ENCODE data around the gene LBHD2. TPM values are rescaled to one million over a fixed set of nuclear protein-coding genes. Genes with fewer than 3 reads are reported as not detected.
A peak's percentile ranks its signal among the peaks of the same experiment; 100 is the strongest.
"Not testable (repeated sequence)": the region's sequence is repeated elsewhere in the genome, so short reads cannot be mapped to it uniquely, and the experiment has no call there.

Gene LBHD2
- polyA plus RNA-seq, 1 of the 3 experiments (the other 2 are of a cell fraction): not detected

DNA sequence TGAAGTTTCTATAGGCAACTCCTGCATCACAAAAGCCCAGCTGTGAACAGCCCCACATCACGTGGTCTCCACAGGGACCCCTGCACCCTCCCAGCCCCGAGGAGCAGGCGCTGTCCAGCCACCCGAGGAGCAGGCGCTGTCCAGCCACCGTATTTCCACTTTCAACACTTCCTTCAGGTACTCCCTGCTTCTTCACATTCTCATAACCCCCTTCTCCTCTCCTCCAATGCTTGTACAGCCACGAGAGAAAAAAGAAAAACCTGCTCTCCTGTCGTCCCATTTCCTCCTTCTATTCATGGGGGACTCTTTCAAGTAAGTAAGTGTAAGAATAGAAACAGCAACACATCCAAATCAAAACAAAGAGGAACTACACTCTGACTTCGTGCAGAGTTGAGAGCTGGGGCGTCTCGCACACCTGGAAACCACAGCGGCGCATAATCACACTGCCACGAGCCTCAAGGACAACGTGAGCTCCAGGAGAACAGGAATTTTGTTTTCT lies 38.6 kb upstream of the LBHD2 start:
- CTCF ChIA-PET: interaction anchor here (3.3 kb wide), 1 partner anchor 11 kb away, joined by 12 read pairs; the partner anchor contains the start of gene CDC42BPB
- no peaks in the 10 kb centered on the region for H3K27me3 ChIP-seq (ENCODE audit: insufficient read depth)
- no peak for DNase-seq

DNA sequence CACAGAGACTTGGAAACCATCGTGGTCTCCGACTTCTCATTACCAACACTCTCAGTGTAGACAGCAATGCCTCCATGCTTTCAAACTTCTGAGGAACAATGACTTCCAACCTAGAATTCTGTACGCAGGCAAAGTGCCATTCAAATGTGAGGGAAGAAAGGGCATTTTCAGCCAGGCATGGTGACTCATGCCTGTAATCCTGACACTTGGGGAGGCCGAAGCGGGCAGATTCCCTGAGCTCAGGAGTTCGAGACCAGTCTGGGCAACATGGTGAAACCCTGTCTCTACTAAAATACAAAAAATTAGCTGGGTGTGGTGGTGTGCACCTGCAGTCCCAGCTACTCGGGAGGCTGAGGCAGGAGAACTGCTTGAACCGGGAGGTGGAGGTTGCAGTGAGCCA lies 36.6 kb upstream of the LBHD2 start:
- DNase-seq; H3F3A ChIP-seq (replicated peaks; ENCODE audit: insufficient read depth); H3K36me3 ChIP-seq (replicated peaks in 1 of 2; ENCODE audit: control insufficient read depth in 1 of 2, insufficient read depth in 2 of 2, low read length in 1 of 2); H2AFZ ChIP-seq (ENCODE audit: low read depth); H3K9me3 ChIP-seq; H3K4me3 ChIP-seq (ENCODE audit: low read depth in 2 of 2, low read length in 1 of 2); H3K4me1 ChIP-seq (ENCODE audit: control insufficient read depth in 1 of 2, insufficient read depth in 2 of 2, low read depth in 1 of 2, low read length in 1 of 2); H3K27ac ChIP-seq (ENCODE audit: low read depth in 2 of 2, low read length in 1 of 2); H3K4me2 ChIP-seq; H3K9ac ChIP-seq; POLR2A ChIA-PET; H3K27me3 ChIP-seq (ENCODE audit: insufficient read depth); H3K9me2 ChIP-seq: not testable (repeated sequence)
- H3K79me2 ChIP-seq (ENCODE audit: insufficient read depth): peaks cover 100% of the 10 kb centered on the region
- WGBS (ENCODE audit: low lambda C conversion rate): 89% methylated on average over 5 of the region's 8 CpGs
- CTCF ChIA-PET: interaction anchor here (0.7 to 2.1 kb wide), 4 partner anchors 9 to 244 kb away, joined by 3 to 6 read pairs (median 3); no protein-coding TSS in a partner anchor
- H4K20me1 ChIP-seq (ENCODE audit: insufficient read depth): peaks cover 98% of the 10 kb centered on the region

More for the DNA sequence above, 38.6 kb upstream of the LBHD2 start:
- no peak overlapping the region for H3K4me2 ChIP-seq
- H3K9ac ChIP-seq: no peak overlapping the region
- no peak overlapping the region for H3K4me3 ChIP-seq (ENCODE audit: low read depth in 2 of 2, low read length in 1 of 2)
- TF ChIP-seq TCF12 (IDR thresholded peaks at IDR 0.05): no peak
- TF ChIP-seq RFX5 (IDR thresholded peaks at IDR 0.05; ENCODE audit: low read length): no peak
- no peak for TF ChIP-seq GATA2 (CRISPR knock-in tag; IDR thresholded peaks at IDR 0.05)
- TF ChIP-seq, protein P1, sequence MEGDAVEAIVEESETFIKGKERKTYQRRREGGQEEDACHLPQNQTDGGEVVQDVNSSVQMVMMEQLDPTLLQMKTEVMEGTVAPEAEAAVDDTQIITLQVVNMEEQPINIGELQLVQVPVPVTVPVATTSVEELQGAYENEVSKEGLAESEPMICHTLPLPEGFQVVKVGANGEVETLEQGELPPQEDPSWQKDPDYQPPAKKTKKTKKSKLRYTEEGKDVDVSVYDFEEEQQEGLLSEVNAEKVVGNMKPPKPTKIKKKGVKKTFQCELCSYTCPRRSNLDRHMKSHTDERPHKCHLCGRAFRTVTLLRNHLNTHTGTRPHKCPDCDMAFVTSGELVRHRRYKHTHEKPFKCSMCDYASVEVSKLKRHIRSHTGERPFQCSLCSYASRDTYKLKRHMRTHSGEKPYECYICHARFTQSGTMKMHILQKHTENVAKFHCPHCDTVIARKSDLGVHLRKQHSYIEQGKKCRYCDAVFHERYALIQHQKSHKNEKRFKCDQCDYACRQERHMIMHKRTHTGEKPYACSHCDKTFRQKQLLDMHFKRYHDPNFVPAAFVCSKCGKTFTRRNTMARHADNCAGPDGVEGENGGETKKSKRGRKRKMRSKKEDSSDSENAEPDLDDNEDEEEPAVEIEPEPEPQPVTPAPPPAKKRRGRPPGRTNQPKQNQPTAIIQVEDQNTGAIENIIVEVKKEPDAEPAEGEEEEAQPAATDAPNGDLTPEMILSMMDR (IDR thresholded peaks at IDR 0.05): no peak
- TF ChIP-seq, protein P2, sequence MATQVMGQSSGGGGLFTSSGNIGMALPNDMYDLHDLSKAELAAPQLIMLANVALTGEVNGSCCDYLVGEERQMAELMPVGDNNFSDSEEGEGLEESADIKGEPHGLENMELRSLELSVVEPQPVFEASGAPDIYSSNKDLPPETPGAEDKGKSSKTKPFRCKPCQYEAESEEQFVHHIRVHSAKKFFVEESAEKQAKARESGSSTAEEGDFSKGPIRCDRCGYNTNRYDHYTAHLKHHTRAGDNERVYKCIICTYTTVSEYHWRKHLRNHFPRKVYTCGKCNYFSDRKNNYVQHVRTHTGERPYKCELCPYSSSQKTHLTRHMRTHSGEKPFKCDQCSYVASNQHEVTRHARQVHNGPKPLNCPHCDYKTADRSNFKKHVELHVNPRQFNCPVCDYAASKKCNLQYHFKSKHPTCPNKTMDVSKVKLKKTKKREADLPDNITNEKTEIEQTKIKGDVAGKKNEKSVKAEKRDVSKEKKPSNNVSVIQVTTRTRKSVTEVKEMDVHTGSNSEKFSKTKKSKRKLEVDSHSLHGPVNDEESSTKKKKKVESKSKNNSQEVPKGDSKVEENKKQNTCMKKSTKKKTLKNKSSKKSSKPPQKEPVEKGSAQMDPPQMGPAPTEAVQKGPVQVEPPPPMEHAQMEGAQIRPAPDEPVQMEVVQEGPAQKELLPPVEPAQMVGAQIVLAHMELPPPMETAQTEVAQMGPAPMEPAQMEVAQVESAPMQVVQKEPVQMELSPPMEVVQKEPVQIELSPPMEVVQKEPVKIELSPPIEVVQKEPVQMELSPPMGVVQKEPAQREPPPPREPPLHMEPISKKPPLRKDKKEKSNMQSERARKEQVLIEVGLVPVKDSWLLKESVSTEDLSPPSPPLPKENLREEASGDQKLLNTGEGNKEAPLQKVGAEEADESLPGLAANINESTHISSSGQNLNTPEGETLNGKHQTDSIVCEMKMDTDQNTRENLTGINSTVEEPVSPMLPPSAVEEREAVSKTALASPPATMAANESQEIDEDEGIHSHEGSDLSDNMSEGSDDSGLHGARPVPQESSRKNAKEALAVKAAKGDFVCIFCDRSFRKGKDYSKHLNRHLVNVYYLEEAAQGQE (IDR thresholded peaks at IDR 0.05; ENCODE audit: low read depth, low read length): peak; percentile 86
- no peak for TF ChIP-seq MXI1 (IDR thresholded peaks at IDR 0.05; ENCODE audit: low read depth, low read length)
- TF ChIP-seq GABPA (IDR thresholded peaks at IDR 0.05; ENCODE audit: low read depth): no peak
- TF ChIP-seq NFIC (IDR thresholded peaks at IDR 0.05; ENCODE audit: borderline replicate concordance): no peak
- no peaks in the 10 kb centered on the region for H3K9me2 ChIP-seq
- peaks cover 0 to 6% of the 10 kb centered on the region in 2 experiments; a peak in 1 of 4 replicates for H3K4me1 ChIP-seq (ENCODE audit: control insufficient read depth in 1 of 2, insufficient read depth in 2 of 2, low read depth in 1 of 2, low read length in 1 of 2)
- H3F3A ChIP-seq (replicated peaks; ENCODE audit: insufficient read depth): no peaks in the 10 kb centered on the region
- H4K20me1 ChIP-seq (ENCODE audit: insufficient read depth): peaks cover 98% of the 10 kb centered on the region
- POLR2A ChIA-PET: no interaction called here
- H3K79me2 ChIP-seq (ENCODE audit: insufficient read depth): peaks cover 100% of the 10 kb centered on the region
- H2AFZ ChIP-seq (ENCODE audit: low read depth): no peak overlapping the region
- no peak overlapping the region for H3K27ac ChIP-seq (ENCODE audit: low read depth in 2 of 2, low read length in 1 of 2)
- H3K9me3 ChIP-seq: no peaks in the 10 kb centered on the region
- peaks cover 7 to 22% of the 10 kb centered on the region in 2 experiments for H3K36me3 ChIP-seq (replicated peaks in 1 of 2; ENCODE audit: control insufficient read depth in 1 of 2, insufficient read depth in 2 of 2, low read length in 1 of 2)
- WGBS (ENCODE audit: low lambda C conversion rate): 91% methylated on average over 15 of the region's 15 CpGs
